Breast epithelium (tissue), 3 donors: Measurements from ENCODE around the gene WDFY2.

Source experiments
- POLR2A ChIP-seq: fragments of 450-650 bp; IDR thresholded peaks from one replicate; pipeline ENCODE4 v1.6.1; 2016; ENCODE audit warnings: antibody characterized with exemption, mild to moderate bottlenecking, moderate library complexity
- POLR2AphosphoS5 ChIP-seq, 3 donors: sonication (generic); formaldehyde crosslinking; IDR thresholded peaks; one replicate each; pipeline ENCODE4 v1.6.1; 2017; ENCODE audit warnings: antibody characterized with exemption in 3 of 3
- TF ChIP-seq, protein P1 (sequence below), 3 donors: fragments of 450-650 bp; IDR thresholded peaks; one replicate each; pipeline ENCODE4 v1.5.1; 2016 to 2017; ENCODE audit warnings: antibody characterized with exemption in 3 of 3, mild to moderate bottlenecking in 3 of 3, moderate library complexity in 3 of 3

- TF ChIP-seq, protein P1, sequence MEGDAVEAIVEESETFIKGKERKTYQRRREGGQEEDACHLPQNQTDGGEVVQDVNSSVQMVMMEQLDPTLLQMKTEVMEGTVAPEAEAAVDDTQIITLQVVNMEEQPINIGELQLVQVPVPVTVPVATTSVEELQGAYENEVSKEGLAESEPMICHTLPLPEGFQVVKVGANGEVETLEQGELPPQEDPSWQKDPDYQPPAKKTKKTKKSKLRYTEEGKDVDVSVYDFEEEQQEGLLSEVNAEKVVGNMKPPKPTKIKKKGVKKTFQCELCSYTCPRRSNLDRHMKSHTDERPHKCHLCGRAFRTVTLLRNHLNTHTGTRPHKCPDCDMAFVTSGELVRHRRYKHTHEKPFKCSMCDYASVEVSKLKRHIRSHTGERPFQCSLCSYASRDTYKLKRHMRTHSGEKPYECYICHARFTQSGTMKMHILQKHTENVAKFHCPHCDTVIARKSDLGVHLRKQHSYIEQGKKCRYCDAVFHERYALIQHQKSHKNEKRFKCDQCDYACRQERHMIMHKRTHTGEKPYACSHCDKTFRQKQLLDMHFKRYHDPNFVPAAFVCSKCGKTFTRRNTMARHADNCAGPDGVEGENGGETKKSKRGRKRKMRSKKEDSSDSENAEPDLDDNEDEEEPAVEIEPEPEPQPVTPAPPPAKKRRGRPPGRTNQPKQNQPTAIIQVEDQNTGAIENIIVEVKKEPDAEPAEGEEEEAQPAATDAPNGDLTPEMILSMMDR (IDR thresholded peaks at IDR 0.05) = no peak
- TF ChIP-seq POLR2AphosphoS5 (IDR thresholded peaks at IDR 0.05) (peak in 2 of 3 donors; percentile 53 to 76), POLR2A (no peak)
Measured at GRCh38 chr13:51590971-51591627, 6.8 kb downstream of the WDFY2 start.
